WTC11 (cell line): ENCODE results near the gene CAMTA1. TPM values are rescaled to one million over a fixed set of nuclear protein-coding genes. Genes with fewer than 3 reads are reported as not detected.

Experiments used
- ATF6 ChIP-seq: sonication (generic); formaldehyde crosslinking; IDR thresholded peaks from 2 replicates; pipeline ENCODE4 v1.8.1; 2023; ENCODE audit warnings: mild to moderate bottlenecking, missing genetic modification reagents
- E2F5 ChIP-seq: sonication (generic); formaldehyde crosslinking; IDR thresholded peaks from 2 replicates; pipeline ENCODE4 v1.8.1; 2022; ENCODE audit warnings: mild to moderate bottlenecking, moderate library complexity, missing genetic modification reagents
- ELF4 ChIP-seq: sonication (generic); formaldehyde crosslinking; IDR thresholded peaks from 2 replicates; pipeline ENCODE4 v1.8.1; 2022; ENCODE audit warnings: low read depth, mild to moderate bottlenecking, moderate library complexity, missing genetic modification reagents
- EMX1 ChIP-seq: fragments of 250-450 bp; sonication (Bioruptor Pico); IDR thresholded peaks from 2 replicates; pipeline ENCODE4 v1.8.0; 2021; ENCODE audit warnings: mild to moderate bottlenecking
- FOXK1 ChIP-seq: sonication (generic); formaldehyde crosslinking; IDR thresholded peaks from 2 replicates; pipeline ENCODE4 v1.8.0; 2022; ENCODE audit warnings: mild to moderate bottlenecking, moderate library complexity, missing genetic modification reagents
- GTF2I ChIP-seq: fragments of 250-450 bp; sonication (Bioruptor Pico); conservative IDR thresholded peaks from 2 replicates; pipeline ENCODE4 v1.4.0; 2021; ENCODE audit warnings: mild to moderate bottlenecking
- HMGA2 ChIP-seq: fragments of 250-450 bp; sonication (Bioruptor Pico); IDR thresholded peaks from 2 replicates; pipeline ENCODE4 v1.4.0; 2021; ENCODE audit warnings: mild to moderate bottlenecking, moderate library complexity
- HMGXB4 ChIP-seq: sonication (generic); formaldehyde crosslinking; IDR thresholded peaks from 2 replicates; pipeline ENCODE4 v1.8.1; 2023; ENCODE audit warnings: mild to moderate bottlenecking, moderate library complexity, missing genetic modification reagents
- JUN ChIP-seq: sonication (generic); formaldehyde crosslinking; IDR thresholded peaks from 2 replicates; pipeline ENCODE4 v1.8.0; 2023; ENCODE audit warnings: mild to moderate bottlenecking, missing genetic modification reagents
- KAT7 ChIP-seq: sonication (generic); formaldehyde crosslinking; IDR thresholded peaks from 2 replicates; pipeline ENCODE4 v1.8.1; 2023; ENCODE audit warnings: missing genetic modification reagents, mild to moderate bottlenecking, borderline replicate concordance
- NR1H2 ChIP-seq: sonication (generic); formaldehyde crosslinking; IDR thresholded peaks from 2 replicates; pipeline ENCODE4 v1.9.0; 2021; ENCODE audit warnings: mild to moderate bottlenecking, moderate library complexity, missing genetic modification reagents
- NR2C2 ChIP-seq: sonication (generic); formaldehyde crosslinking; IDR thresholded peaks from 2 replicates; pipeline ENCODE4 v1.8.0; 2022; ENCODE audit warnings: mild to moderate bottlenecking, missing genetic modification reagents
- PRRX2 ChIP-seq: fragments of 250-450 bp; sonication (Bioruptor Pico); IDR thresholded peaks from 2 replicates; pipeline ENCODE4 v1.8.0; 2021; ENCODE audit warnings: mild to moderate bottlenecking
- RORB ChIP-seq: fragments of 250-450 bp; sonication (Bioruptor Pico); IDR thresholded peaks from 2 replicates; pipeline ENCODE4 v1.9.0; 2021; ENCODE audit warnings: mild to moderate bottlenecking
- SP1 ChIP-seq: sonication (generic); formaldehyde crosslinking; conservative IDR thresholded peaks from 2 replicates; pipeline ENCODE4 v1.8.1; 2022; ENCODE audit warnings: missing genetic modification reagents
- TEAD4 ChIP-seq: sonication (generic); formaldehyde crosslinking; IDR thresholded peaks from 2 replicates; pipeline ENCODE4 v1.8.0; 2022; ENCODE audit warnings: mild to moderate bottlenecking, missing genetic modification reagents
- ZNF416 ChIP-seq: fragments of 250-450 bp; sonication (Bioruptor Pico); IDR thresholded peaks from 2 replicates; pipeline ENCODE4 v1.9.0; 2021; ENCODE audit warnings: mild to moderate bottlenecking, inconsistent platforms
- ZNF423 ChIP-seq: fragments of 250-450 bp; sonication (Bioruptor Pico); IDR thresholded peaks from 2 replicates; pipeline ENCODE4 v2.1.2; 2022; ENCODE audit warnings: mild to moderate bottlenecking, moderate library complexity
- ZNF671 ChIP-seq: fragments of 250-450 bp; sonication (Bioruptor Pico); IDR thresholded peaks from 2 replicates; pipeline ENCODE4 v1.8.0; 2021; ENCODE audit warnings: mild to moderate bottlenecking
- total RNA-seq: library from RNA; stranded (reverse); gene quantifications from 3 replicates; pipeline ENCODE4 v1.2.3, GENCODE V29; 2021
- TF ChIP-seq, protein P1 (sequence below): sonication (generic); formaldehyde crosslinking; IDR thresholded peaks from 2 replicates; pipeline ENCODE4 v1.8.0; 2023; ENCODE audit warnings: missing genetic modification reagents
- TF ChIP-seq, protein P2 (sequence below): sonication (generic); formaldehyde crosslinking; IDR thresholded peaks from 2 replicates; pipeline ENCODE4 v1.8.0; 2022; ENCODE audit warnings: mild to moderate bottlenecking, missing genetic modification reagents
- TF ChIP-seq, protein P3 (sequence below): sonication (generic); formaldehyde crosslinking; IDR thresholded peaks from 2 replicates; pipeline ENCODE4 v1.8.0; 2022; ENCODE audit warnings: mild to moderate bottlenecking, missing genetic modification reagents
- TF ChIP-seq, protein P4 (sequence below): sonication (generic); formaldehyde crosslinking; IDR thresholded peaks from 2 replicates; pipeline ENCODE4 v1.8.1; 2022; ENCODE audit warnings: mild to moderate bottlenecking, missing genetic modification reagents, moderate library complexity, borderline replicate concordance

Gene CAMTA1
- total RNA-seq, 1 experiment from 2014 or later, result 86.4 TPM

GRCh38 chr1:7680207-7680954 is 895.1 kb downstream of the CAMTA1 start (continued):
- TF ChIP-seq, protein P1, sequence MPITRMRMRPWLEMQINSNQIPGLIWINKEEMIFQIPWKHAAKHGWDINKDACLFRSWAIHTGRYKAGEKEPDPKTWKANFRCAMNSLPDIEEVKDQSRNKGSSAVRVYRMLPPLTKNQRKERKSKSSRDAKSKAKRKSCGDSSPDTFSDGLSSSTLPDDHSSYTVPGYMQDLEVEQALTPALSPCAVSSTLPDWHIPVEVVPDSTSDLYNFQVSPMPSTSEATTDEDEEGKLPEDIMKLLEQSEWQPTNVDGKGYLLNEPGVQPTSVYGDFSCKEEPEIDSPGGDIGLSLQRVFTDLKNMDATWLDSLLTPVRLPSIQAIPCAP (CRISPR knock-in tag), result no peak
- peak; percentile 31; the same call in 1 of the 2 replicates for TF ChIP-seq SP1 (CRISPR knock-in tag)
- no peak for TF ChIP-seq EMX1 (CRISPR knock-in tag)
- TF ChIP-seq FOXK1 (CRISPR knock-in tag), result peak; percentile 24; the same call in 1 of the 2 replicates
- no peak for TF ChIP-seq RORB
- TF ChIP-seq, protein P2, sequence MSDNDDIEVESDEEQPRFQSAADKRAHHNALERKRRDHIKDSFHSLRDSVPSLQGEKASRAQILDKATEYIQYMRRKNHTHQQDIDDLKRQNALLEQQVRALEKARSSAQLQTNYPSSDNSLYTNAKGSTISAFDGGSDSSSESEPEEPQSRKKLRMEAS (CRISPR knock-in tag), result 0 out of 2 replicates have a peak, but pooled peaks have one; percentile 25
- TF ChIP-seq ZNF416 (CRISPR knock-in tag), result no peak
- TF ChIP-seq, protein P3, sequence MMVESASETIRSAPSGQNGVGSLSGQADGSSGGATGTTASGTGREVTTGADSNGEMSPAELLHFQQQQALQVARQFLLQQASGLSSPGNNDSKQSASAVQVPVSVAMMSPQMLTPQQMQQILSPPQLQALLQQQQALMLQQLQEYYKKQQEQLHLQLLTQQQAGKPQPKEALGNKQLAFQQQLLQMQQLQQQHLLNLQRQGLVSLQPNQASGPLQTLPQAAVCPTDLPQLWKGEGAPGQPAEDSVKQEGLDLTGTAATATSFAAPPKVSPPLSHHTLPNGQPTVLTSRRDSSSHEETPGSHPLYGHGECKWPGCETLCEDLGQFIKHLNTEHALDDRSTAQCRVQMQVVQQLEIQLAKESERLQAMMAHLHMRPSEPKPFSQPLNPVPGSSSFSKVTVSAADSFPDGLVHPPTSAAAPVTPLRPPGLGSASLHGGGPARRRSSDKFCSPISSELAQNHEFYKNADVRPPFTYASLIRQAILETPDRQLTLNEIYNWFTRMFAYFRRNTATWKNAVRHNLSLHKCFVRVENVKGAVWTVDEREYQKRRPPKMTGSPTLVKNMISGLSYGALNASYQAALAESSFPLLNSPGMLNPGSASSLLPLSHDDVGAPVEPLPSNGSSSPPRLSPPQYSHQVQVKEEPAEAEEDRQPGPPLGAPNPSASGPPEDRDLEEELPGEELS (CRISPR knock-in tag), result 0 out of 2 replicates have a peak, but pooled peaks have one; percentile 55
- TF ChIP-seq ZNF423 (CRISPR knock-in tag), result no peak
- peak; percentile 27; the same call in 1 of the 2 replicates for TF ChIP-seq ELF4
- TF ChIP-seq ATF6 (CRISPR knock-in tag), result no peak
- TF ChIP-seq, protein P4, sequence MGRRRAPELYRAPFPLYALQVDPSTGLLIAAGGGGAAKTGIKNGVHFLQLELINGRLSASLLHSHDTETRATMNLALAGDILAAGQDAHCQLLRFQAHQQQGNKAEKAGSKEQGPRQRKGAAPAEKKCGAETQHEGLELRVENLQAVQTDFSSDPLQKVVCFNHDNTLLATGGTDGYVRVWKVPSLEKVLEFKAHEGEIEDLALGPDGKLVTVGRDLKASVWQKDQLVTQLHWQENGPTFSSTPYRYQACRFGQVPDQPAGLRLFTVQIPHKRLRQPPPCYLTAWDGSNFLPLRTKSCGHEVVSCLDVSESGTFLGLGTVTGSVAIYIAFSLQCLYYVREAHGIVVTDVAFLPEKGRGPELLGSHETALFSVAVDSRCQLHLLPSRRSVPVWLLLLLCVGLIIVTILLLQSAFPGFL, result no peak
- TF ChIP-seq ZNF671 (CRISPR knock-in tag), result no peak
- TF ChIP-seq KAT7 (CRISPR knock-in tag), result 0 out of 2 replicates have a peak, but pooled peaks have one; percentile 27
- no peak for TF ChIP-seq HMGA2 (CRISPR knock-in tag)
- no peak for TF ChIP-seq TEAD4 (CRISPR knock-in tag)
- no peak; the same call in 1 of the 2 replicates for TF ChIP-seq HMGXB4 (CRISPR knock-in tag)
- TF ChIP-seq NR2C2 (CRISPR knock-in tag), result 0 out of 2 replicates have a peak, but pooled peaks have one; percentile 47
- 0 out of 2 replicates have a peak, but pooled peaks have one; percentile 15 for TF ChIP-seq JUN (CRISPR knock-in tag)
- TF ChIP-seq PRRX2 (CRISPR knock-in tag), result no peak
- TF ChIP-seq E2F5 (CRISPR knock-in tag), result no peak
- TF ChIP-seq GTF2I (CRISPR knock-in tag), result no peak
- no peak for TF ChIP-seq NR1H2 (CRISPR knock-in tag)
